Adrenal gland (tissue), 5 donors: ENCODE results near the gene DLG5.

ENCODE experiments used
- POLR2A ChIP-seq, 2 donors: fragments of 450-650 bp; IDR thresholded peaks; one replicate each; pipeline ENCODE4 v1.6.1; 2017; ENCODE audit warnings: antibody characterized with exemption in 2 of 2, mild to moderate bottlenecking in 2 of 2, moderate library complexity in 1 of 2
- TF ChIP-seq, protein P1 (sequence below), 6 experiments: fragments of 450-650 bp in 4 of 6; fragments of 200-600 bp in 2 of 6; sonication (generic) in 1 of 6; IDR thresholded peaks; 1 replicate in 5 of 6; 2 replicates in 1 of 6; pipeline versions ENCODE4 v1.5.1 to v1.8.0; 2016 to 2021; ENCODE audit warnings: antibody characterized with exemption in 6 of 6, mild to moderate bottlenecking in 2 of 6, moderate library complexity in 1 of 6
- donor health status: DM: no; HTN: no; CAD: no.

GRCh38 chr10:77946084-77946483 lies 19.5 kb upstream of the DLG5 start:
- TF ChIP-seq, protein P1, sequence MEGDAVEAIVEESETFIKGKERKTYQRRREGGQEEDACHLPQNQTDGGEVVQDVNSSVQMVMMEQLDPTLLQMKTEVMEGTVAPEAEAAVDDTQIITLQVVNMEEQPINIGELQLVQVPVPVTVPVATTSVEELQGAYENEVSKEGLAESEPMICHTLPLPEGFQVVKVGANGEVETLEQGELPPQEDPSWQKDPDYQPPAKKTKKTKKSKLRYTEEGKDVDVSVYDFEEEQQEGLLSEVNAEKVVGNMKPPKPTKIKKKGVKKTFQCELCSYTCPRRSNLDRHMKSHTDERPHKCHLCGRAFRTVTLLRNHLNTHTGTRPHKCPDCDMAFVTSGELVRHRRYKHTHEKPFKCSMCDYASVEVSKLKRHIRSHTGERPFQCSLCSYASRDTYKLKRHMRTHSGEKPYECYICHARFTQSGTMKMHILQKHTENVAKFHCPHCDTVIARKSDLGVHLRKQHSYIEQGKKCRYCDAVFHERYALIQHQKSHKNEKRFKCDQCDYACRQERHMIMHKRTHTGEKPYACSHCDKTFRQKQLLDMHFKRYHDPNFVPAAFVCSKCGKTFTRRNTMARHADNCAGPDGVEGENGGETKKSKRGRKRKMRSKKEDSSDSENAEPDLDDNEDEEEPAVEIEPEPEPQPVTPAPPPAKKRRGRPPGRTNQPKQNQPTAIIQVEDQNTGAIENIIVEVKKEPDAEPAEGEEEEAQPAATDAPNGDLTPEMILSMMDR (IDR thresholded peaks at IDR 0.05) = no peak
- no peak for TF ChIP-seq POLR2A (IDR thresholded peaks at IDR 0.05)
